Activated CD8-positive, alpha-beta T cell treated with anti-CD3 and anti-CD28 coated beads, Interleukin-2, amount 10 ng/mL, durations not matched to agents 7 days and 5 days (primary cell): Measurements from ENCODE around the gene PRKCA. TPM values are rescaled to one million over a fixed set of nuclear protein-coding genes. Genes with fewer than 3 reads are reported as not detected.
"Not testable (repeated sequence)": the region's sequence is repeated elsewhere in the genome, so short reads cannot be mapped to it uniquely, and the experiment has no call there.

Source experiments
- ATAC-seq: fragments of 150-1000 bp; cut with Tn5 transposase; one replicate; pipeline ENCODE4 v1.10.0; 2021; ENCODE audit warnings: moderate library complexity
- CTCF ChIA-PET: fragments of 350-600 bp; sonication (Branson Sonifier 250); formaldehyde crosslinking; loops from one replicate; lab custom pipeline; 2021; ENCODE audit warnings: antibody characterized with exemption; lab: Charles Lee
- POLR2A ChIA-PET: fragments of 350-600 bp; sonication (Branson Sonifier 250); formaldehyde crosslinking; loops from one replicate; lab custom pipeline; 2021; ENCODE audit warnings: antibody characterized with exemption; lab: Charles Lee
- DNase-seq: peaks from one replicate; pipeline ENCODE4 v3.0.0-alpha.2; 2020
- H3K27ac Mint-ChIP-seq: one replicate; pipeline ENCODE4 v1.8.0; 2021; ENCODE audit warnings: mild to moderate bottlenecking, mixed read lengths
- H3K27me3 Mint-ChIP-seq: one replicate; pipeline ENCODE4 v1.8.0; 2021; ENCODE audit warnings: low read depth, mixed read lengths
- H3K36me3 Mint-ChIP-seq: one replicate; pipeline ENCODE4 v1.8.0; 2021; ENCODE audit warnings: low read depth, mixed read lengths
- H3K4me1 Mint-ChIP-seq: one replicate; pipeline ENCODE4 v1.8.0; 2021; ENCODE audit warnings: low read depth, mixed read lengths
- H3K4me3 Mint-ChIP-seq: one replicate; pipeline ENCODE4 v1.8.0; 2021; ENCODE audit warnings: mild to moderate bottlenecking, mixed read lengths
- H3K9me3 Mint-ChIP-seq: one replicate; pipeline ENCODE4 v1.8.0; 2022; ENCODE audit warnings: mixed read lengths; ENCODE audit not compliant: insufficient read depth
- total RNA-seq, 2 experiments: library from RNA; stranded (reverse); gene quantifications; one replicate each; pipeline ENCODE4 v1.2.3, GENCODE V29; 2021

PRKCA gene
- total RNA-seq, 2 experiments from 2014 or later = 74.1 to 76.9 TPM

GRCh38 chr17:66445229-66445628 lies 142.8 kb downstream of the PRKCA start:
- ChIA-PET POLR2A (interaction anchor here (0.7 kb wide), 1 partner anchor 141 kb away, joined by 3 read pairs; no protein-coding TSS in a partner anchor), CTCF (interaction anchor here (0.9 kb wide), 1 partner anchor 122 kb away, joined by 5 read pairs; no protein-coding TSS in a partner anchor)
- DNase-seq = no peak

GRCh38 chr17:66446419-66446818 lies 144.0 kb downstream of the PRKCA start:
- Mint-ChIP-seq H3K4me3 (no peak overlapping the region), H3K4me1 (peaks cover 37% of the 10 kb centered on the region), H3K9me3 (no peaks in the 10 kb centered on the region), H3K27me3 (no peaks in the 10 kb centered on the region), H3K27ac (no peak overlapping the region), H3K36me3 (peaks cover 51% of the 10 kb centered on the region)
- no peak for DNase-seq
- POLR2A ChIA-PET = no interaction called here
- ATAC-seq = no peak
- CTCF ChIA-PET = interaction anchor here (1.5 kb wide), 1 partner anchor 14 kb away, joined by 3 read pairs; no protein-coding TSS in a partner anchor

More at GRCh38 chr17:66445229-66445628, 142.8 kb downstream of the PRKCA start:
- no peak overlapping the region for H3K4me3 Mint-ChIP-seq
- H3K27me3 Mint-ChIP-seq = no peaks in the 10 kb centered on the region
- peaks cover 37% of the 10 kb centered on the region for H3K4me1 Mint-ChIP-seq
- peaks cover 52% of the 10 kb centered on the region for H3K36me3 Mint-ChIP-seq
- no peak overlapping the region for H3K27ac Mint-ChIP-seq
- no peak for ATAC-seq
- no peaks in the 10 kb centered on the region for H3K9me3 Mint-ChIP-seq

GRCh38 chr17:66447159-66447558 lies 144.7 kb downstream of the PRKCA start:
- no peaks in the 10 kb centered on the region for H3K9me3 Mint-ChIP-seq
- no peak overlapping the region for H3K4me3 Mint-ChIP-seq
- ATAC-seq (no peak), DNase-seq (no peak)
- peaks cover 41% of the 10 kb centered on the region for H3K4me1 Mint-ChIP-seq
- H3K27ac Mint-ChIP-seq = no peak overlapping the region
- POLR2A ChIA-PET = no interaction called here
- no peaks in the 10 kb centered on the region for H3K27me3 Mint-ChIP-seq
- CTCF ChIA-PET = interaction anchor here (1.5 kb wide), 1 partner anchor 15 kb away, joined by 3 read pairs; no protein-coding TSS in a partner anchor
- peaks cover 51% of the 10 kb centered on the region for H3K36me3 Mint-ChIP-seq

DNA sequence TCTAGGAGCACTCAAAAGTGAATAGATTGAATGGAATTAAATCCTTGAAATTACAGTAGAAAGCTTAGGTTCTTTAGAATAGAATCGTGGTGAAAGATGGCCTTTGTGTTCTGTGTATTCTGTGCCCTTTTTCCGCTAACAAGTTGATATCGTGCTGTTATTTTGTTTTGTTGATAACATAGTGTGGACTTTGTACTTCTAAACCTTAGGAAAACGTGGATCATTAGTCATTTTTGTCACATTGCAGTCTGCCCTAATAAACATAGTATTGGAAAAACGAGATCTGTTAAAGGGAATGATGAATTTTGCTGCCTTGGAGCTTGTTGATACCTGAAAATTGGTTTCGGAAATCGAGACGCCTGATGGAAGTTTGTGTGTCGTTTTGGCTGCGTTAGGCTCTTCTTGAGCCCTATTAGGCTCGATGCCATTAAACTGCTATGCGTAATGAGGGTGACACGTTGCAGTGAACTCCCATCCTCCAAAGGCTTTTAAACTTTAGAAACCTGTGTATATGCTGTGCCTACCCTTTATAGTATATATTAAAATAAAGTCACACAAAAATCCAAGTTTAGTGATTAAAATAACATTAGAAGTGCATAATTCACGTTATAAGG lies 145.7 kb downstream of the PRKCA start:
- ChIA-PET CTCF (interaction anchor here (1.5 kb wide), 1 partner anchor 16 kb away, joined by 3 read pairs; no protein-coding TSS in a partner anchor), POLR2A (no interaction called here)
- DNase-seq = no peak
- peaks cover 45% of the 10 kb centered on the region for H3K36me3 Mint-ChIP-seq
- no peak overlapping the region for H3K4me3 Mint-ChIP-seq
- no peaks in the 10 kb centered on the region for H3K27me3 Mint-ChIP-seq
- no peak overlapping the region for H3K27ac Mint-ChIP-seq
- peaks cover 41% of the 10 kb centered on the region for H3K4me1 Mint-ChIP-seq
- H3K9me3 Mint-ChIP-seq = no peaks in the 10 kb centered on the region
- no peak for ATAC-seq

GRCh38 chr17:66449418-66449977 lies 147.1 kb downstream of the PRKCA start:
- peaks cover 43% of the 10 kb centered on the region for H3K36me3 Mint-ChIP-seq
- DNase-seq = no peak
- ChIA-PET CTCF (interaction anchor here (0.6 to 1.5 kb wide), 2 partner anchors 117 to 136 kb away, joined by 3 to 7 read pairs; no protein-coding TSS in a partner anchor), POLR2A (no interaction called here)
- H3K27ac Mint-ChIP-seq = no peak overlapping the region
- ATAC-seq = no peak
- H3K4me3 Mint-ChIP-seq = no peak overlapping the region
- no peaks in the 10 kb centered on the region for H3K9me3 Mint-ChIP-seq
- H3K27me3 Mint-ChIP-seq = no peaks in the 10 kb centered on the region
- peaks cover 35% of the 10 kb centered on the region for H3K4me1 Mint-ChIP-seq

GRCh38 chr17:66450008-66450851 lies 147.8 kb downstream of the PRKCA start:
- H3K9me3 Mint-ChIP-seq = no peaks in the 10 kb centered on the region
- no peak for DNase-seq
- ATAC-seq = no peak
- CTCF ChIA-PET = interaction anchor here (1.5 kb wide), 1 partner anchor 116 kb away, joined by 7 read pairs; no protein-coding TSS in a partner anchor
- H3K4me1 Mint-ChIP-seq = peaks cover 31% of the 10 kb centered on the region
- H3K27me3 Mint-ChIP-seq = no peaks in the 10 kb centered on the region
- no peak overlapping the region for H3K27ac Mint-ChIP-seq
- POLR2A ChIA-PET = interaction anchor here (0.8 kb wide), 1 partner anchor 8 kb away, joined by 3 read pairs; no protein-coding TSS in a partner anchor
- peaks cover 43% of the 10 kb centered on the region for H3K36me3 Mint-ChIP-seq
- no peak overlapping the region for H3K4me3 Mint-ChIP-seq

GRCh38 chr17:66450852-66451158 lies 148.4 kb downstream of the PRKCA start:
- peaks cover 45% of the 10 kb centered on the region for H3K36me3 Mint-ChIP-seq
- CTCF ChIA-PET = no interaction called here
- H3K4me1 Mint-ChIP-seq = peaks cover 28% of the 10 kb centered on the region
- peaks cover 4% of the 10 kb centered on the region for H3K9me3 Mint-ChIP-seq
- ATAC-seq (no peak), DNase-seq (no peak)
- no peak overlapping the region for H3K4me3 Mint-ChIP-seq
- no peaks in the 10 kb centered on the region for H3K27me3 Mint-ChIP-seq
- no peak overlapping the region for H3K27ac Mint-ChIP-seq
- POLR2A ChIA-PET = interaction anchor here (0.8 kb wide), 1 partner anchor 8 kb away, joined by 3 read pairs; no protein-coding TSS in a partner anchor

DNA sequence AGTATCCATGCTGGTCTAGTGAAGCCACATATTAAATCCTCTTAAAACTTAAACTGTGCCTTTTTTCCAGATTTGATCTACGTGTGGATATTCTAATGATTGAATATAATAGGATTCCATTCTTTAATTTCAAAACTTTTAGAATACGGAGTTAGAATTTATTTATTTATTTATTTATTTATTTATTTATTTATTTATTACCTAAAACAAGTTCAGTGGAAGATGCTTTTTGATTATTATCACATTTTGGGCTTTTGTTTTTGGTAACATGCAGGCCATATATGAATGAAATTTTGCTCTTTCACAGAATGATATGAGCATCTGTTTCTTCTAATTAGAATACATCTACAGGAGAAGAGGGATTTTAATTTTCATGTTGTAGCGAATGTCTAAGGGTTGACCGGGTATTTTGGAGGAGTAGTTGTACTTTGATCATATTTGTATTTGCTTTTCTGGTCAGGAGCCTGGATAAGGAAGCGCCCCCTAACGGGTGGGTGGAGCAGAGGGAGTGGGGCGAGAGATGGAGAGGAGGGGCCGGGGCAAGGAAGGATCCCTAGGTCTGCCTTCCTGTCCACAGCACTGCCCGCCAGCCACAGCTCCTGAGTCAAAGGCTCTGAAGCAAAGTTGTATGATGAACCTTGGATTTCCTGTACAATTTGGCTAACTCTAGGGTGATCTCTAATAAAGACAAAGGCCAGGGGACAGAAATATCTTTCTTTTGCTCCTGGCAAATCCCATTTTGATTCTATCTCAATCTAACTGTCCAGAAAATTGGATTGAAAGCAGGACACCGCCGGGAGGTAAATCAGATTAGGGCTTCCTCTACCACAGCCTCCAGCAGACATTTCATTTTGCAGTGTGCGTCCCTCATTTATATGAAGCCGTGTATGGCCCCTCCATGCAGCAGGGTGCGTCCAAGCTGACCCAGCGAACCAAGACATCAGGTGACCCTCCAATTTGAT lies 149.1 kb downstream of the PRKCA start:
- ATAC-seq (no peak), DNase-seq (no peak)
- CTCF ChIA-PET = no interaction called here
- Mint-ChIP-seq H3K27me3 (no peaks in the 10 kb centered on the region), H3K4me3 (no peak overlapping the region), H3K36me3 (peaks cover 48% of the 10 kb centered on the region), H3K27ac (no peak overlapping the region), H3K4me1 (peaks cover 23% of the 10 kb centered on the region), H3K9me3 (peaks cover 6% of the 10 kb centered on the region)
- POLR2A ChIA-PET = no interaction called here

DNA sequence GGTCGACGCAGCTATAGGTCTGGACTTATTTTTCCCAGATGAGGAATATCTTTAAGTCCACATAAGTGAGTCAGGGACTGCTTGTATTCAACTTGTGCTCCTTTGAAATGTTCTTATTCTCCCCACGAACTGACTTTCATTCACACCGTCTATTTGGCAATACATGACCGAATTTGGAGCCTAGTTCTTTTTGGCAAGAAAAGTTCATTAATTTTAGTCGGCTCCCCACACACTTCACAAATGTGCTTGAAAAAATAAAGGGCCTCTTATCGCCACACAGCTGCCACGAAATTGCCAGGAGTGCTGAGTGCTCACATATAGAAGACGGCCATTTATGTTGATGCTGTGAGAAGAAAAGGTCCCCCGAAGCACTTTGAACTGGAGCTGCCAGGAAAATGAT lies 152.6 kb downstream of the PRKCA start:
- ATAC-seq (no peak), DNase-seq (no peak)
- H3K4me1 Mint-ChIP-seq = peaks cover 21% of the 10 kb centered on the region
- no peaks in the 10 kb centered on the region for H3K27me3 Mint-ChIP-seq
- H3K36me3 Mint-ChIP-seq = peaks cover 69% of the 10 kb centered on the region
- H3K27ac Mint-ChIP-seq = no peak overlapping the region
- peaks cover 21% of the 10 kb centered on the region for H3K9me3 Mint-ChIP-seq
- CTCF ChIA-PET = interaction anchor here (1.0 kb wide), 1 partner anchor 199 kb away, joined by 3 read pairs; no protein-coding TSS in a partner anchor
- no peak overlapping the region for H3K4me3 Mint-ChIP-seq
- POLR2A ChIA-PET = interaction anchor here (0.7 kb wide), 1 partner anchor 13 kb away, joined by 3 read pairs; no protein-coding TSS in a partner anchor

GRCh38 chr17:66457499-66457898 lies 155.1 kb downstream of the PRKCA start:
- H3K27me3 Mint-ChIP-seq, ATAC-seq, POLR2A ChIA-PET, H3K4me3 Mint-ChIP-seq, H3K27ac Mint-ChIP-seq, DNase-seq, H3K4me1 Mint-ChIP-seq, CTCF ChIA-PET: not testable (repeated sequence)
- peaks cover 21% of the 10 kb centered on the region for H3K9me3 Mint-ChIP-seq
- H3K36me3 Mint-ChIP-seq = peaks cover 59% of the 10 kb centered on the region

DNA sequence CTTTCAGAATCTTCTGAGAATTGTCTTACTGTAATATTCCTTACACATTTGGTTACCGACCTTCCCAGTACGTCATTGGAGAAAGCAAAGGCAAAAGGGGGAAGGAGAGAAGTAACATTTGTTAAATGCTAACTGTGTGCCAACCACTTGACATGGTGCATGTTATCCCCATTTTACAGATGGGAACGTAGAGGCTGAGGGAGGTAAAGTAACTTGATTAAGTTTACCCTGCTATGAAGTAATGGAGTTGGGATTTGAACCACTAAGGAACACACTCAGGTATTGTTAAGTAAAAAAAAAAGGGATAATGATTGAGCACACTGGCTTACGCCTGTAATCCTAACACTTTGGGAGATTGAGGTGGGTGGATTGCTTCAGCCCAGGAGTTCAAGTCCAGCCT lies 156.4 kb downstream of the PRKCA start:
- peaks cover 54% of the 10 kb centered on the region for H3K36me3 Mint-ChIP-seq

More for the DNA sequence above, 156.4 kb downstream of the PRKCA start:
- ChIA-PET POLR2A (interaction anchor here (0.6 to 1.0 kb wide), 2 partner anchors 15 to 17 kb away, joined by 3 to 5 read pairs; no protein-coding TSS in a partner anchor), CTCF (no interaction called here)
- Mint-ChIP-seq H3K27me3 (no peaks in the 10 kb centered on the region), H3K27ac (no peak overlapping the region), H3K4me1 (no peaks in the 10 kb centered on the region), H3K9me3 (peaks cover 21% of the 10 kb centered on the region), H3K4me3 (no peak overlapping the region)
- no peak for DNase-seq
- ATAC-seq = no peak
